Fibroblast of skin of right biceps (primary cell): Measurements from ENCODE around the gene CDY2A.
"Not testable (repeated sequence)": the region's sequence is repeated elsewhere in the genome, so short reads cannot be mapped to it uniquely, and the experiment has no call there.

Experiments
- DNase-seq: peaks from one replicate; pipeline ENCODE4 v3.0.0-alpha.2; 2013

Gene CDY2A, protein sequence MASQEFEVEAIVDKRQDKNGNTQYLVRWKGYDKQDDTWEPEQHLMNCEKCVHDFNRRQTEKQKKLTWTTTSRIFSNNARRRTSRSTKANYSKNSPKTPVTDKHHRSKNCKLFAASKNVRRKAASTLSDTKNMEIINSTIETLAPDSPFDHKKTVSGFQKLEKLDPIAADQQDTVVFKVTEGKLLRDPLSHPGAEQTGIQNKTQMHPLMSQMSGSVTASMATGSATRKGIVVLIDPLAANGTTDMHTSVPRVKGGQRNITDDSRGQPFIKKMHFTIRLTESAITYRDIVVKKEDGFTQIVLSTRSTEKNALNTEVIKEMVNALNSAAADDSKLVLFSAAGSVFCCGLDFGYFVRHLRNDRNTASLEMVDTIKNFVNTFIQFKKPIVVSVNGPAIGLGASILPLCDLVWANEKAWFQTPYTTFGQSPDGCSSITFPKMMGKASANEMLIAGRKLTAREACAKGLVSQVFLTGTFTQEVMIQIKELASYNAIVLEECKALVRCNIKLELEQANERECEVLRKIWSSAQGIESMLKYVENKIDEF

DNA sequence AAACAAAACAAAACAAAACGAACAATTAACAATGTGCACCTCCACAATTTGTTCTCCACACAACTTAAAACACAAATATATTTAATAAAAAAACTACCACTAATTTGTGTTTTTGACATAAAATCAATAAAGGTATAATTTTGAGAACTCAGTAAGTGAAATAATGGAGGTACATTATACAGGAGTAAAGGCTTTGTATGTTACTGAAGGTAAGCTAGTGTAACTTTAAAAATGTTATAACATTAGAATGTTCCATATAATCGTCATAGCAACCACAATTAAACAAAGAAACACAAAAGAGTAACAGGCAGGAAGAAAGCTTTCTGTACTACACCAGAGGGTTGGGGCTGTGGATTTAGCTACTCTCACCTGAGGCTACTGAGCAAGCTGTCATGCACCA is at the start of gene CDY2A:
Gene CDY2A (plus strand): TSS at position 301 of the 400 bp plus-strand sequence. CDS start 328 bp downstream, outside the sequence.
- not testable (repeated sequence) for DNase-seq

DNA sequence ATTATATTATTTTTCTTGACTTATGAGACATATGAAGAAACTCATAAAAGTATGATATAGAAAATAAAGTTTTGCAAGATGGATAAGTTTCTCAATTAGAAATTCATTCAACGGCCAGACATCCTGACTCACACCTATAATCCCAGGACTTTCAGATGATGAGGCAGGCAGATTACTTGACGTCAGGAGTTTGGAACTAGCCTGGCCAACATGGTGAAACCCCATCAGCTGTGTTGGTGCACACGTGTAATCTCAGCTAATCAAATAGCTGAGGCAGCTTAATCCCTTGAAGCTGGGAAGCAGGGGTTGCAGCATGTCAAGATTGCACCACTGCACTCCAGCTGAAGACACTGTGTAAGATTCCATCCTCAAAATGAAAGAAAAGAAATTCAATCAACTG is 28.0 kb upstream of the CDY2A start:
- DNase-seq: not testable (repeated sequence)

DNA sequence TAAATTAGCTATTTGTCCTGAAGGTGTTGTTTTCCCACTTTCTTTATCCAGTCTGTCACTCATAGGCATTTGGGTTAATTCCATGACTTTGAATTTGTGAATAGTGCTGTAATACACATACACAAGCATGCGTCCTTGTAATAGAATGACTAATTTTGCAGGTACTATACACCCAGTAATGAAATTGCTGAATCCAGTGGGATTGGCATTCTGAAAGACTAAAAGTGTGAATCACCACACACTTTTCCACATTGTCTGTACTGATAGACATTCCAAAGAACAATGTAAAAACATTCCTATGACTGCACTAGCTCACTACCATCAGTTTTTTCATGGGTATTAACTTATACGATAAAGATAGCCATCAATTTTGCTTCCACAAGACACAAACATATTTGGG is 27.3 kb upstream of the CDY2A start:
- not testable (repeated sequence) for DNase-seq

DNA sequence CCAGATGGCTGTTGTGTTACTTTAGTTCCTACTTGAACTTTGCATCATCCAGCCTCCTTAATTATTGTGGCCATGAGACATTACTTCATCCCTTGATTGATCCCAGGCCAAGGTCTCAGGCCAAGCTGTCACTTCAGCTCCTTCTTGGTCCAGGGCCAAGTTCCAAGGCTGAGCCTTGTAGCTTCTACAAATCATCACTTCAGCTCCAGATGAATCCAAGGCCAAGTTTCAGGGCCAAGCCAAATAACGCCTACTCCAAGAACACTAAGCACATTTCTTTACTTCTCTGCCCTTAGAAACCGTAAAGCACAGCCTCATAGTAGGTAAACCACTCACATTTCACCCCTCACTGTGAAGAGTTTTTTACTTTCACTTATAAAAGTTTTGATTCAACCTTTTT is 1.7 kb upstream of the CDY2A start:
- DNase-seq: not testable (repeated sequence)

DNA sequence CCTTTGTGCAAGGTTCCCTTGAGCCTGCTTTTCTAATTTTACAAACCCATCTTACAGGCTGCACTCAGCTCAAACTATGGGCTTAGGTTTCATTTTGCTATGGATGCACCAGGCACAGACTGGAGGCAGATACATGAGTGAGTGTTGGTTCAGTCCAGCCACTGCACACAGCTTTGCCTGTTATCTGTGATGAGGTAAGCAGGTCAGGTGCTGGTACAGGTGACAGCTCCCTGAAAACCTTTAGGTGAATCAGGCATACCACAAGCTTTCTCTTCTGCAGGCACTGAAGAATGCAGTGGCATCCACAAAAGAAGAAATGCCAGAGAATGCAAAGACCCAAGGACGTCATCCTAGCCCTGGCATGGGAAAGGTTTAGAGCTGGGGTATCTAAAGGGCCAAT is 3.3 kb downstream of the CDY2A start:
- not testable (repeated sequence) for DNase-seq

DNA sequence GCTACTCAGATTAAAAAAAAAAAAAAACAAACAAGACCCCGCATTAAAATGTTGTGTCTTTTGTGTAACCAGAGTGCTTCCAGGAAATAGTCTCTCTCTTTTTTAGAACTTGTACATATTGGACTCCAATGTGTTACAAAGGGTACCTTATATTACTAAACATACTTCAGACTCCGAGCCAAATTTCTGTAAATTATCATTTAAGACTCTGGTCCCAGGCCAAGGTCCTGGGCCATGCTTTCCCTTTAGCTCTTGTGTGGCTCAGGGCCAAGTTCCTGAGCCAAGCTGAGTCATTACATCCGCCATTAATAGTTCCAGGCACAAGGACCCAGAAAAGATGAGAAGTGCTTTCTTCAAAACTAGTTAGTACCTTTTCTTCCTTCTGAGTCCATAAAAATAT is 4.6 kb downstream of the CDY2A start:
- DNase-seq: not testable (repeated sequence)

DNA sequence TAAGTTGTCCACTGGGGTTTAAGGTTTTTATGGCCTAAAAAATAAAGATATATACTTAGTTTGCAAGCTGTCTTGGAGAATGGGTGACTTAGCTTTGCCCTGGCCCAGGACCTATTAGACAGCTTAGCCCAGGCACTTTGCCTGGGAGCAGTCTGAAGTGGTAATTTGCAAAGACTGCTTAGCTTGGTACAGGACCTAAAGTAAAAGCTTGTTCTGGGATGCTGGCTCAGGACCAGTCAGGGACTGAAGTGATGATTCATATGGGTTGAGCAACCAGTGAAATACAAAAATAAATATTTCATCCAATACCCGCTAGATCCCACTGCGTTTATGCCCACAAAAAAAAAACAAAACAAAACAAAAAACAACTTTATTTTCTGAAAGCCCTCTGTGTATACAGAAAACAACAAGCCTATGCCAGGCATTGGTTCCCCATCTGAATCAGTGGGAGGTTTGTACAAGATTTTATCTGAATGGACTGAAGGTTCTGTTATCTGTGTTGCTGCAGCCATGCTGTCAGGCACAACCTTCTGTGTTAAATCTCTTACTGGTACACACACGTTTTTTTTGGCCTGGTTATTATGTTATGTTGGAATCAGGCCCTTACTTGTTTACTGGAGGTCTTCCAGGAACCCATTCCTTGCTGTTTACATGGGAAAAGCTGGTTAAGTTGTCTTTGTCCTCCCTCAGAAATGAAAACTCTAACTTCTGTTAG is 8.7 kb downstream of the CDY2A start:
- DNase-seq: not testable (repeated sequence)

DNA sequence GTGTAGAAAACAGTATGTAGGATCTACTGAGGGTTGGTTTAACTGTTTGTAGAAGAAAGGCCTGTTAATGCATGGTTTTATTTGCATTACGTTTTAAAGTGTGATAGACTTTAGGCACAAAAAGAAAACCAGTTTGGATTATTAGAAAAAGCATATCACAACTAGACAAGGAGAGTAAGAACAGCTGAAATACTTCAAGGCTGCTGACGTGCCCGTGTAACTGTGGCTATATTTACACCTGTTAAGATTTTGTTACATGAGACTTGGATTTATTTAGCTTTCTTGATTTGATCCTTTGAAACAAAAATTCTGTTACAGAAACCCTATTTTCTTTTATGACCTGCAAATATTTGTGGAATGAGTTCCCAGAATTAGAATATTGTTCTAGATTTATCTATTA is 9.3 kb downstream of the CDY2A start:
- not testable (repeated sequence) for DNase-seq

DNA sequence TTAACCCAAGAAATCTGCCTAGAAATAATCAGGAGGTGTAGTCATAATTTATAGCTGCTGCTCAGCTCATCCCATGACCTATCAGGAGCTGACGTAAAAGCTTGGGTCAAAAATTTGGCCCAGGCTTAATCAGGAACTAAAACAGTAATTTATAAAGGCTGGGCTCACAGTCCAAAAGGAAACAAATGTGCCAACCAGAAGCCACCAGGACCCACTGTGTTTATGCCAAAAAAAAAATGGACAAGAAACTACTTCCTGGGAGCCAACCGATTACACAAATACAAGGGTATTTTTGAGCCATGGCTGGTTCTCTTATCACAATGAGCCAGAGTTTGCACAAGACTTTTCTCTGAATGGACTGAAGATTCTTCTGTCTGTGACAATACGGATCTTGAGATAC is 19.4 kb downstream of the CDY2A start:
- not testable (repeated sequence) for DNase-seq

DNA sequence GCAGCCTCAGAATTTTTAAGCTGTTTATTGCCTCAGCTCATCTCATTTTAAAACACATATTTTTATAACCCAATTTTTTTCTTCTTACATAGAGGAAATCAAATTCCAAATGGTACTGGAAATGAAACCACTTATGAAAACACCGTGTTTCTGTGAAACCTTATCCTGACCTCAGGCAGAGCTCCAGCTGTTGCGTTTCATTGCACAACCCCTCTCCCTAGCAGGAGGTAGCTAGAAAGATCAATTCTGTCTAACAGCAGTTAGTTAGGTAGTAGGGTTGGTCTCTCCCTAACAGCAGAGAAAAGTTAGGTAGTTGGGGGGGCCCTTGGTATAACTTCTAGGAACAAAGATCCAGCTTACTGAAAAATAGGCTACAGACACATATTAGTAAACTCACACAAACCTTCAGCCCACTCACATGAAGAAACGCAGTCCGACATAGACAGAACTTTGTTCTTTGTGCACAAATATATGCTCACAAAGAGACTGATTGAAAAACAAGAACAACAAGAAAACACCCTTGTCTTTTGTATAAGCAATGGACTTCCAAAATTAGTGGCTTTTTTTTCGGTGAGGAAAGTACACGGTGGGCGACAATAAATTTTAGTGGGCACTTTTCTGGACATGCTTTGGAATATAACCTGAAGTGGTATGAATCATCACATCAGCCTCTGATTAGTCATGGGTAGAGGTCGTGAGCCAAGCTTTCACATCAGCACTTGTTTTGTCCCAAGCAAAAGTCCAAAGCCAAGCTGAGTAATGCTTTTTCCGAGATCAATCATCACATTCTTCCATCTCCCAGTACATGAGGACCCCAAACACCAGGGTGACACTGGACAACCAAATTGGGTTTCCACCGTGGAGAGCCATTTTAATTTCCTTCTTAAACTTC is 22.8 kb downstream of the CDY2A start:
- not testable (repeated sequence) for DNase-seq

DNA sequence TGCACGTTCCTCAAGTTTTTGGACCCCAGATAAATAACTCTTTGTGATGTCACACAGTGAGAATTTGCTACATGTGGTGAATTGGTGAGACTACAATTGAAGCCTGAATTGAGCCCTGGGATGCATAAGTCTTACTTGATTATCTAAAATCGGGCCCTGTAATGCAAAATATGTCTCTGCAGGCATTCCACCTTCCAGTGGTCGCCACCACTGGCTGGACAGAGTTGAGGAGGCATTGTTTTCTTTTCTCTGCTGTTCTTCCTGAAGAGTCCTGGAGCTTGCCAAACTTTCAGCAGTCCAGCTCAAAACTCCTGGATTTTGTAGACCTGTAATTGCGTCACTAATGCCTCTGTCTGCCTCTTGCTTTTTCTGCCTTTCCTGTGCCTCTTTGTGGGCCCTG is 23.5 kb downstream of the CDY2A start:
- not testable (repeated sequence) for DNase-seq

DNA sequence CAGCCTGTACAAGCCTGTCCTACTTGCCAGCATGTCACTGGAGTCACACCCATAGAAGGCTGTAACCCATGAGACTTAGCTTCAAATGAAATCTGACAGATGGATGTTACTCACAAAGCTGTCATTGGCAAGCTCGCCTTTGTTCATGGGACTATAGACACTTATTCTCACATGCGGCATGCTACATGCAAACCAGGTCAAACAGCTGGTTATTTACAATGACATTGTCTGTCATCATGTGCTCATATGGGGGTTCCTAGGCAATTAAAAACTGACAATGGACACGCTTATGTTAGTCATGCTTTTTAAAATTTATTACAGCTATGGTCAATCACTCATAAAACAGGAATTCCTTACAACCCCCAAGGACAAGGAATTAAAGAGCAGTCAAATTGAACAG is 30.9 kb downstream of the CDY2A start:
- not testable (repeated sequence) for DNase-seq

DNA sequence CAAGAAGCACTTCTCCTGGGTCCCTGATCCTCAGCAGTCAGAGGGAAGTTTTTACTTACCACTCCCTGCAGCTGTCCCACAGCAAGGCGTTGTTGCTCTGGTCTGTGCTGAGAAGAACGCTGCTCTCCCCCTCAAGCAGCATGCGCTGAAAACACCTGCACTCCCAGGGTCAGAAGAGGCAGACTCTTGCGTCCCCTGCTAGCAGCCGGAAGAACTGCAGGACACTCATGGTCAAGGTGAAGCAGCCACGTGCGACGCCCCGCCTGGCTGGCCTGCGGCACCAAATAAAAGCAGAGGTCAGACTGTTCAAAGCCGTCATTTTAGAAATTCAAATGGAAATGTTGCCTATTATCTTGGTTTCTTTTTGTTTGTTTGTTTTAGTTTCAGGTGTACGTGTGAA is 47.9 kb downstream of the CDY2A start:
- not testable (repeated sequence) for DNase-seq
